GM12878 (cell line): ENCODE measurements around the gene DOCK1. TPM values are rescaled to one million over a fixed set of nuclear protein-coding genes. Genes with fewer than 3 reads are reported as not detected.

Source experiments
- ATAC-seq: fragments of 200-7000 bp; cut with Tn5 transposase; 3 replicates; pipeline ENCODE4 v1.9.1; 2020; ENCODE audit warnings: mild to moderate bottlenecking, moderate library complexity
- BruUV-seq: library from RNA; stranded (reverse); fragments of 400-500 nt; replicated peaks from 2 replicates; lab custom pipeline; 2021; lab: Mats Ljungman, UMichigan
- CTCF ChIA-PET: fragments of 300-600 bp; sonication (Branson Sonifier 250); formaldehyde crosslinking; extraction: SDS; loops from one replicate; lab custom pipeline; 2021; ENCODE audit warnings: inconsistent platforms; lab: Yijun Ruan, JAX
- POLR2A ChIA-PET: fragments of 350-600 bp; formaldehyde crosslinking; extraction: SDS; loops from one replicate; lab custom pipeline; 2021; ENCODE audit warnings: inconsistent platforms; lab: Charles Lee
- RAD21 ChIA-PET: fragments of 300-600 bp; sonication (Branson Sonifier 250); formaldehyde crosslinking; loops from one replicate; lab custom pipeline; 2023; ENCODE audit warnings: antibody characterized with exemption; ENCODE audit not compliant: unreplicated experiment; lab: Charles Lee
- SMC1A ChIA-PET: fragments of 300-600 bp; sonication (Branson Sonifier 250); formaldehyde crosslinking; loops from one replicate; lab custom pipeline; 2023; ENCODE audit not compliant: unreplicated experiment, uncharacterized antibody; lab: Charles Lee
- DNase-seq: peaks from one replicate; pipeline ENCODE4 v3.0.0-alpha.2; 2011; ENCODE audit warnings: low read depth, low spot score
- FAIRE-seq: peaks from 3 replicates; lab custom pipeline; 2011; peaks lifted over from hg19 to GRCh38; lab: Jason Lieb, UNC
- H2AFZ ChIP-seq: 2 replicates; pipeline ENCODE4 v1.6.0; 2011; ENCODE audit warnings: low read depth, low read length, control low read depth; ENCODE audit not compliant: control insufficient read depth
- H3K27ac ChIP-seq: 2 replicates; pipeline ENCODE4 v1.5.1; 2011; ENCODE audit warnings: control low read depth; ENCODE audit not compliant: control insufficient read depth, insufficient read depth
- H3K27me3 ChIP-seq, 2 experiments: replicated peaks in 1 of 2; 2 replicates each; pipeline versions ENCODE4 v1.6.0 to v1.6.1; 2011; ENCODE audit warnings: low read length in 1 of 2; ENCODE audit not compliant: control insufficient read depth in 2 of 2, insufficient read depth in 2 of 2
- H3K36me3 ChIP-seq, 2 experiments: 2 replicates each; pipeline ENCODE4 v1.5.1; 2011; ENCODE audit warnings: low read length in 1 of 2; ENCODE audit not compliant: control insufficient read depth in 2 of 2, insufficient read depth in 2 of 2
- H3K4me1 ChIP-seq: 2 replicates; pipeline ENCODE4 v1.6.1; 2011; ENCODE audit warnings: mild to moderate bottlenecking, low read length, moderate library complexity, mixed read lengths; ENCODE audit not compliant: control insufficient read depth, insufficient read depth
- H3K4me2 ChIP-seq: 2 replicates; pipeline ENCODE4 v1.6.0; 2011; ENCODE audit warnings: control low read depth; ENCODE audit not compliant: control insufficient read depth, insufficient read depth
- H3K4me3 ChIP-seq: fragments of 200-600 bp; sonication (generic); 2 replicates; pipeline ENCODE4 v1.5.1; 2016
- H3K79me2 ChIP-seq: 2 replicates; pipeline ENCODE4 v1.6.0; 2011; ENCODE audit warnings: low read length; ENCODE audit not compliant: control insufficient read depth, insufficient read depth
- H3K9ac ChIP-seq: 2 replicates; pipeline ENCODE4 v1.8.0; 2011; ENCODE audit warnings: low read length, control low read depth, mixed read lengths; ENCODE audit not compliant: control insufficient read depth, insufficient read depth
- H3K9me3 ChIP-seq: replicated peaks from 3 replicates; pipeline ENCODE4 v1.5.1; 2011; ENCODE audit warnings: mild to moderate bottlenecking, low read length; ENCODE audit not compliant: control insufficient read depth, insufficient read depth
- H4K20me1 ChIP-seq: 2 replicates; pipeline ENCODE4 v1.6.0; 2011; ENCODE audit not compliant: control insufficient read depth, insufficient read depth
- BACH1 ChIP-seq: fragments of 450-650 bp; IDR thresholded peaks from 2 replicates; pipeline ENCODE4 v1.6.1; 2017; ENCODE audit warnings: mild to moderate bottlenecking, borderline replicate concordance
- BCL11A ChIP-seq: IDR thresholded peaks from 2 replicates; pipeline ENCODE4 v1.6.1; 2011; ENCODE audit warnings: low read depth, low read length
- CHD1 ChIP-seq: IDR thresholded peaks from 2 replicates; pipeline ENCODE4 v1.6.1; 2012; ENCODE audit warnings: low read depth, low read length, improper control_type of control experiment
- EGR1 ChIP-seq, 2 experiments: IDR thresholded peaks; 1 replicate in 1 of 2; 2 replicates in 1 of 2; pipeline ENCODE4 v1.6.1; 2011 to 2012; ENCODE audit warnings: low read depth in 2 of 2, low read length in 2 of 2, borderline replicate concordance in 1 of 2, mild to moderate bottlenecking in 1 of 2, moderate library complexity in 1 of 2
- GABPA ChIP-seq: IDR thresholded peaks from 2 replicates; pipeline ENCODE4 v1.6.1; 2014; ENCODE audit warnings: antibody characterized with exemption, low read depth, mild to moderate bottlenecking, inconsistent platforms
- GATAD2B ChIP-seq: fragments of 450-650 bp; conservative IDR thresholded peaks from 2 replicates; pipeline ENCODE4 v1.6.1; 2017; ENCODE audit warnings: low read depth, mild to moderate bottlenecking, moderate library complexity
- KDM1A ChIP-seq: fragments of 200-600 bp; sonication (generic); IDR thresholded peaks from 2 replicates; pipeline ENCODE4 v1.6.1; 2016; ENCODE audit warnings: borderline replicate concordance
- NR2C2 ChIP-seq: IDR thresholded peaks from 2 replicates; pipeline ENCODE4 v1.6.1; 2011; ENCODE audit warnings: borderline replicate concordance, low read depth; ENCODE audit not compliant: control insufficient read depth, insufficient read length
- NRF1 ChIP-seq: conservative IDR thresholded peaks from 2 replicates; pipeline ENCODE4 v1.6.1; 2011; ENCODE audit warnings: mild to moderate bottlenecking, low read depth, low read length, improper control_type of control experiment
- PAX5 ChIP-seq: IDR thresholded peaks from 2 replicates; pipeline ENCODE4 v1.6.1; 2011; ENCODE audit warnings: low read depth, low read length, borderline replicate concordance
- SUPT20H ChIP-seq: IDR thresholded peaks from 2 replicates; pipeline ENCODE4 v1.6.1; 2011; ENCODE audit warnings: low read depth, mild to moderate bottlenecking, low read length, moderate library complexity, borderline replicate concordance; ENCODE audit not compliant: control insufficient read depth
- TCF12 ChIP-seq: IDR thresholded peaks from 2 replicates; pipeline ENCODE4 v1.6.1; 2011; ENCODE audit warnings: low read depth, mild to moderate bottlenecking, low read length
- YY1 ChIP-seq: IDR thresholded peaks from 2 replicates; pipeline ENCODE4 v1.6.1; 2011; ENCODE audit warnings: low read depth, mild to moderate bottlenecking, low read length
- ZNF24 ChIP-seq: fragments of 450-650 bp; IDR thresholded peaks from 2 replicates; pipeline ENCODE4 v1.6.1; 2017; ENCODE audit warnings: antibody characterized with exemption, mild to moderate bottlenecking
- ZNF274 ChIP-seq: IDR thresholded peaks from one replicate; pipeline ENCODE4 v1.8.0; 2011; ENCODE audit not compliant: insufficient read length, insufficient read depth
- WGBS: methylation state at CpG from one replicate; pipeline ENCODE4 v1.1.6; 2016; ENCODE audit warnings: low lambda C conversion rate; ENCODE audit not compliant: insufficient replicate concordance, insufficient coverage; ENCODE audit errors: missing lambda C conversion rate; 5-methylcytosine and 5-hydroxymethylcytosine counted together
- in situ Hi-C: fragments of 300-500 bp; cut with MboI; formaldehyde crosslinking; loops from 9 replicates; pipeline ENCODE4 v1.14.3; 2018; ENCODE audit warnings: mixed read lengths
- intact Hi-C: fragments of 100-400 bp; cut with micrococcal nuclease; formaldehyde crosslinking; loops from one replicate; pipeline ENCODE4 v1.14.2; 2022; ENCODE audit not compliant: unreplicated experiment
- polyA plus RNA-seq, 11 experiments: library from polyadenylated mRNA; depleted of rRNA in 4 of 11; unstranded in 6 of 11; stranded (reverse) in 5 of 11; fragments of >200 nt; fragmentation: Nextera tagmentation in 4 of 11; fragmentation: Illumina TruSeq in 1 of 11; extraction: Ambion mirVana in 4 of 11; extraction: Trizol in 1 of 11; gene quantifications; 1 replicate in 1 of 11; 2 replicates in 10 of 11; pipeline versions ENCODE4 v1.2.1 to v1.2.3, GENCODE V29; 2011 to 2016; ENCODE audit warnings: inconsistent platforms in 2 of 11, missing spikeins in 2 of 11, low read depth in 1 of 11
- total RNA-seq, 4 experiments: library from RNA; depleted of rRNA in 3 of 4; stranded (reverse); fragments of >200 nt in 3 of 4; fragmentation: Illumina TruSeq in 1 of 4; extraction: Trizol in 1 of 4; gene quantifications; 2 replicates each; pipeline versions ENCODE4 v1.2.1 to v1.2.3, GENCODE V29; 2013 to 2021
- TF ChIP-seq, protein P1 (sequence below): fragments of 450-650 bp; conservative IDR thresholded peaks from 2 replicates; pipeline ENCODE4 v1.6.1; 2017; ENCODE audit warnings: mild to moderate bottlenecking, moderate library complexity
- TF ChIP-seq, protein P2 (sequence below): fragments of 450-650 bp; IDR thresholded peaks from 2 replicates; pipeline ENCODE4 v1.6.1; 2017; ENCODE audit warnings: mild to moderate bottlenecking
- TF ChIP-seq, protein P3 (sequence below): fragments of 450-650 bp; IDR thresholded peaks from 2 replicates; pipeline ENCODE4 v1.6.1; 2016; ENCODE audit warnings: mild to moderate bottlenecking, moderate library complexity, borderline replicate concordance

DOCK1 gene
- total and polyA plus RNA-seq, 10 of the 15 experiments (the other 5 are each of a cell fraction or from before 2014, with no cell fraction given) = 0.05 to 0.18 TPM; not detected in 8

DNA sequence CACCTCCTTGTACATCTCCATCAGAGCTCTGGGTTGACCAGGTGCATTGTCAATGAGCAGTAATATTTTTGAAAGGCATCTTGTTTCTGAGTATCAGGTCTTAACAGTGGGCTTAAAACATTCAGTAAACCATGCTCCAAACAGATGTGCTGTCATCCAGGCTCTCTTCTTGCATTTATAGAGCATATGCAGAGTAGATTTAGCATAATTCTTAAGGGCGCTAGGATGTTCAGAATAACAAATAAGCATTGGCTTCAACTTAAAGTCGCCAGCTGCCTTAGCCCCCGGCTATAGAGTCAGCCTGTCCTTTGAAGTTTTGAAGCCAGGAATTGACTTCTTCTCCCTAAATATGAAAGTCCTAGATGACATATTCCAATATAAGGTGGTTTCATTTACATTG lies 421.7 kb downstream of the DOCK1 start:
- H3K4me2 ChIP-seq = no peak overlapping the region
- ATAC-seq = no peak
- ChIA-PET CTCF (no interaction called here), SMC1A (no interaction called here), RAD21 (no interaction called here), POLR2A (no interaction called here)
- H3K9ac ChIP-seq = no peak overlapping the region
- TF ChIP-seq TCF12 (no peak), ZNF274 (no peak), ZNF24 (no peak), GABPA (no peak), GATAD2B (no peak), NR2C2 (no peak), BCL11A (no peak), CHD1 (no peak), YY1 (no peak), BACH1 (no peak), EGR1 (IDR thresholded peaks at IDR 0.05; ENCODE audit: borderline replicate concordance in 1 of 2, low read depth in 2 of 2, low read length in 2 of 2) (no peak), NRF1 (no peak), KDM1A (no peak), PAX5 (no peak), SUPT20H (no peak)
- TF ChIP-seq, protein P1, sequence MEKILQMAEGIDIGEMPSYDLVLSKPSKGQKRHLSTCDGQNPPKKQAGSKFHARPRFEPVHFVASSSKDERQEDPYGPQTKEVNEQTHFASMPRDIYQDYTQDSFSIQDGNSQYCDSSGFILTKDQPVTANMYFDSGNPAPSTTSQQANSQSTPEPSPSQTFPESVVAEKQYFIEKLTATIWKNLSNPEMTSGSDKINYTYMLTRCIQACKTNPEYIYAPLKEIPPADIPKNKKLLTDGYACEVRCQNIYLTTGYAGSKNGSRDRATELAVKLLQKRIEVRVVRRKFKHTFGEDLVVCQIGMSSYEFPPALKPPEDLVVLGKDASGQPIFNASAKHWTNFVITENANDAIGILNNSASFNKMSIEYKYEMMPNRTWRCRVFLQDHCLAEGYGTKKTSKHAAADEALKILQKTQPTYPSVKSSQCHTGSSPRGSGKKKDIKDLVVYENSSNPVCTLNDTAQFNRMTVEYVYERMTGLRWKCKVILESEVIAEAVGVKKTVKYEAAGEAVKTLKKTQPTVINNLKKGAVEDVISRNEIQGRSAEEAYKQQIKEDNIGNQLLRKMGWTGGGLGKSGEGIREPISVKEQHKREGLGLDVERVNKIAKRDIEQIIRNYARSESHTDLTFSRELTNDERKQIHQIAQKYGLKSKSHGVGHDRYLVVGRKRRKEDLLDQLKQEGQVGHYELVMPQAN = no peak
- TF ChIP-seq, protein P2, sequence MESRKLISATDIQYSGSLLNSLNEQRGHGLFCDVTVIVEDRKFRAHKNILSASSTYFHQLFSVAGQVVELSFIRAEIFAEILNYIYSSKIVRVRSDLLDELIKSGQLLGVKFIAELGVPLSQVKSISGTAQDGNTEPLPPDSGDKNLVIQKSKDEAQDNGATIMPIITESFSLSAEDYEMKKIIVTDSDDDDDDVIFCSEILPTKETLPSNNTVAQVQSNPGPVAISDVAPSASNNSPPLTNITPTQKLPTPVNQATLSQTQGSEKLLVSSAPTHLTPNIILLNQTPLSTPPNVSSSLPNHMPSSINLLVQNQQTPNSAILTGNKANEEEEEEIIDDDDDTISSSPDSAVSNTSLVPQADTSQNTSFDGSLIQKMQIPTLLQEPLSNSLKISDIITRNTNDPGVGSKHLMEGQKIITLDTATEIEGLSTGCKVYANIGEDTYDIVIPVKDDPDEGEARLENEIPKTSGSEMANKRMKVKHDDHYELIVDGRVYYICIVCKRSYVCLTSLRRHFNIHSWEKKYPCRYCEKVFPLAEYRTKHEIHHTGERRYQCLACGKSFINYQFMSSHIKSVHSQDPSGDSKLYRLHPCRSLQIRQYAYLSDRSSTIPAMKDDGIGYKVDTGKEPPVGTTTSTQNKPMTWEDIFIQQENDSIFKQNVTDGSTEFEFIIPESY = no peak
- TF ChIP-seq, protein P3, sequence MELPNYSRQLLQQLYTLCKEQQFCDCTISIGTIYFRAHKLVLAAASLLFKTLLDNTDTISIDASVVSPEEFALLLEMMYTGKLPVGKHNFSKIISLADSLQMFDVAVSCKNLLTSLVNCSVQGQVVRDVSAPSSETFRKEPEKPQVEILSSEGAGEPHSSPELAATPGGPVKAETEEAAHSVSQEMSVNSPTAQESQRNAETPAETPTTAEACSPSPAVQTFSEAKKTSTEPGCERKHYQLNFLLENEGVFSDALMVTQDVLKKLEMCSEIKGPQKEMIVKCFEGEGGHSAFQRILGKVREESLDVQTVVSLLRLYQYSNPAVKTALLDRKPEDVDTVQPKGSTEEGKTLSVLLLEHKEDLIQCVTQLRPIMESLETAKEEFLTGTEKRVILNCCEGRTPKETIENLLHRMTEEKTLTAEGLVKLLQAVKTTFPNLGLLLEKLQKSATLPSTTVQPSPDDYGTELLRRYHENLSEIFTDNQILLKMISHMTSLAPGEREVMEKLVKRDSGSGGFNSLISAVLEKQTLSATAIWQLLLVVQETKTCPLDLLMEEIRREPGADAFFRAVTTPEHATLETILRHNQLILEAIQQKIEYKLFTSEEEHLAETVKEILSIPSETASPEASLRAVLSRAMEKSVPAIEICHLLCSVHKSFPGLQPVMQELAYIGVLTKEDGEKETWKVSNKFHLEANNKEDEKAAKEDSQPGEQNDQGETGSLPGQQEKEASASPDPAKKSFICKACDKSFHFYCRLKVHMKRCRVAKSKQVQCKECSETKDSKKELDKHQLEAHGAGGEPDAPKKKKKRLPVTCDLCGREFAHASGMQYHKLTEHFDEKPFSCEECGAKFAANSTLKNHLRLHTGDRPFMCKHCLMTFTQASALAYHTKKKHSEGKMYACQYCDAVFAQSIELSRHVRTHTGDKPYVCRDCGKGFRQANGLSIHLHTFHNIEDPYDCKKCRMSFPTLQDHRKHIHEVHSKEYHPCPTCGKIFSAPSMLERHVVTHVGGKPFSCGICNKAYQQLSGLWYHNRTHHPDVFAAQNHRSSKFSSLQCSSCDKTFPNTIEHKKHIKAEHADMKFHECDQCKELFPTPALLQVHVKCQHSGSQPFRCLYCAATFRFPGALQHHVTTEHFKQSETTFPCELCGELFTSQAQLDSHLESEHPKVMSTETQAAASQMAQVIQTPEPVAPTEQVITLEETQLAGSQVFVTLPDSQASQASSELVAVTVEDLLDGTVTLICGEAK = no peak
- in situ Hi-C loops = no loop called here
- no peaks in the 10 kb centered on the region for H3K36me3 ChIP-seq
- H3K79me2 ChIP-seq = no peaks in the 10 kb centered on the region
- no peaks in the 10 kb centered on the region for H4K20me1 ChIP-seq
- DNase-seq = no peak
- WGBS = 30% methylated on average over 3 of the region's 3 CpGs
- no peaks in the 10 kb centered on the region for H3K9me3 ChIP-seq
- H3K27me3 ChIP-seq = no peaks in the 10 kb centered on the region
- no peak for FAIRE-seq
- intact Hi-C loops = no loop called here
- no peak overlapping the region for H3K4me3 ChIP-seq
- no peaks in the 10 kb centered on the region for H3K4me1 ChIP-seq
- H2AFZ ChIP-seq = no peak overlapping the region
- H3K27ac ChIP-seq = no peak overlapping the region
- no TSS peak for BruUV-seq
